ENCODE results near the gene FXR2.

GRCh38 chr17:7655541-7655840, 40.8 kb upstream of the FXR2 start:
- TF ChIP-seq CTCF (IDR thresholded peaks at IDR 0.05 in 2 of 3, conservative IDR thresholded peaks at IDR 0.05 in 1 of 3; ENCODE audit: control insufficient read depth in 2 of 3, extremely low read depth in 1 of 3, insufficient read depth in 1 of 3, low read depth in 3 of 3, low read length in 3 of 3) (no peak), CEBPZ (IDR thresholded peaks at IDR 0.05; ENCODE audit: low read depth, low read length) (no peak), NBN (IDR thresholded peaks at IDR 0.05) (no peak), BHLHE40 (IDR thresholded peaks at IDR 0.05; ENCODE audit: borderline replicate concordance in 1 of 2, low read depth in 2 of 2, low read length in 1 of 2) (no peak), EP300 (IDR thresholded peaks at IDR 0.05; ENCODE audit: borderline replicate concordance in 1 of 2, control insufficient read depth in 1 of 2, low read depth in 2 of 2, low read length in 2 of 2) (no peak), GABPA (IDR thresholded peaks at IDR 0.05; ENCODE audit: low read depth) (no peak), ASH2L (IDR thresholded peaks at IDR 0.05; ENCODE audit: borderline replicate concordance, low read depth) (no peak), POLR2A (IDR thresholded peaks at IDR 0.05; ENCODE audit: low read depth, low read length) (no peak), NFIC (IDR thresholded peaks at IDR 0.05; ENCODE audit: low read depth, low read length) (no peak), REST (IDR thresholded peaks at IDR 0.05; ENCODE audit: low read depth, low read length) (no peak)
